Uterus (tissue), 4 donors: Measurements from ENCODE around the gene DAP. TPM values are rescaled to one million over a fixed set of nuclear protein-coding genes. Genes with fewer than 3 reads are reported as not detected.
"Not testable (repeated sequence)": the region's sequence is repeated elsewhere in the genome, so short reads cannot be mapped to it uniquely, and the experiment has no call there.

ENCODE experiments used
- DNase-seq, 2 donors: peaks; one replicate each; pipeline ENCODE4 v3.0.0-alpha.2; 2019 to 2020
- H3K27ac ChIP-seq, 2 donors: fragments of 200-600 bp; sonication (generic); 1 replicate in 1 of 2; 2 replicates in 1 of 2; pipeline ENCODE4 v1.5.1; 2016 to 2018
- H3K27me3 ChIP-seq, 2 donors: fragments of 200-600 bp; sonication (generic); one replicate each; pipeline ENCODE4 v1.5.1; 2018 to 2019; ENCODE audit warnings: control low read depth in 1 of 2
- H3K36me3 ChIP-seq, 2 donors: fragments of 200-600 bp; sonication (generic); one replicate each; pipeline ENCODE4 v1.5.1; 2019; ENCODE audit warnings: control low read depth in 1 of 2
- H3K4me1 ChIP-seq, 2 donors: fragments of 200-600 bp; sonication (generic); one replicate each; pipeline ENCODE4 v1.5.1; 2018 to 2019; ENCODE audit warnings: control low read depth in 1 of 2
- H3K4me3 ChIP-seq, 2 donors: fragments of 200-600 bp; sonication (generic); 1 replicate in 1 of 2; 2 replicates in 1 of 2; pipeline ENCODE4 v1.5.1; 2018 to 2019; ENCODE audit warnings: mild to moderate bottlenecking in 1 of 2
- H3K9me3 ChIP-seq, 2 donors: fragments of 200-600 bp; sonication (generic); one replicate each; pipeline ENCODE4 v1.5.1; 2019; ENCODE audit warnings: control low read depth in 1 of 2
- POLR2A ChIP-seq, 2 donors: fragments of 450-650 bp; IDR thresholded peaks; one replicate each; pipeline ENCODE4 v1.6.1; 2016; ENCODE audit warnings: antibody characterized with exemption in 2 of 2, mild to moderate bottlenecking in 1 of 2, moderate library complexity in 1 of 2
- intact Hi-C: fragments of 100-400 bp; cut with DNase I; formaldehyde crosslinking; loops from one replicate; pipeline ENCODE4 v1.15.1; 2023; ENCODE audit warnings: low total_unique reads
- total RNA-seq, 4 donors: library from RNA; depleted of rRNA in 3 of 4; stranded (reverse); fragments of >200 nt in 3 of 4; gene quantifications; one replicate each; pipeline versions ENCODE4 v1.1.0 to v1.2.4, GENCODE V29; 2014 to 2023
- TF ChIP-seq, protein P1 (sequence below), 4 experiments: fragments of 200-600 bp in 2 of 4; fragments of 450-650 bp in 2 of 4; sonication (generic) in 2 of 4; IDR thresholded peaks; one replicate each; pipeline ENCODE4 v1.5.1; 2016 to 2019; ENCODE audit warnings: antibody characterized with exemption in 4 of 4, mild to moderate bottlenecking in 2 of 4, moderate library complexity in 1 of 4
- donor health status: DM: yes; HTN: yes; CAD: no.

Gene DAP
- total RNA-seq, 4 donors from 2014 or later = 38.2 to 83.9 (median 50.0) TPM

DNA sequence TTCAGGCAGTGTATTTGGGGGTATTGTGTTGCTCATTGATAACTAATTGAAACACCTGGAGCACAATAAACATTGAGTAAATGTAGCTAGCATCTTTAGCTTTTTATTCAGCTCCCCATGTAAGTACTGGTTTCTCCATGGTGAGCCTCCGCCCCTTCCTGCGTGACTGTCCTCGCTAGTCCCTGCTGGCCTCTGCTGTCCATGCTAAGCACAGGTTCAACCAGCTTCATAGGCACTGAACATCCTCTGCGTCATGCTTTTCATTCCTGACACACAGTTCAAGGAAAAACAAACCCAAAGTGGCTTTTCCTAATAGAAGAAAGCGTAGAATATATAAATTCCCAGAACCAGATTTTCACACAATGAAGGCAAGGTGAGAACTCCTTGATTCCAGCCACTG lies 27.3 kb upstream of the DAP start:
- no peaks in the 10 kb centered on the region for H3K36me3 ChIP-seq
- TF ChIP-seq, protein P1, sequence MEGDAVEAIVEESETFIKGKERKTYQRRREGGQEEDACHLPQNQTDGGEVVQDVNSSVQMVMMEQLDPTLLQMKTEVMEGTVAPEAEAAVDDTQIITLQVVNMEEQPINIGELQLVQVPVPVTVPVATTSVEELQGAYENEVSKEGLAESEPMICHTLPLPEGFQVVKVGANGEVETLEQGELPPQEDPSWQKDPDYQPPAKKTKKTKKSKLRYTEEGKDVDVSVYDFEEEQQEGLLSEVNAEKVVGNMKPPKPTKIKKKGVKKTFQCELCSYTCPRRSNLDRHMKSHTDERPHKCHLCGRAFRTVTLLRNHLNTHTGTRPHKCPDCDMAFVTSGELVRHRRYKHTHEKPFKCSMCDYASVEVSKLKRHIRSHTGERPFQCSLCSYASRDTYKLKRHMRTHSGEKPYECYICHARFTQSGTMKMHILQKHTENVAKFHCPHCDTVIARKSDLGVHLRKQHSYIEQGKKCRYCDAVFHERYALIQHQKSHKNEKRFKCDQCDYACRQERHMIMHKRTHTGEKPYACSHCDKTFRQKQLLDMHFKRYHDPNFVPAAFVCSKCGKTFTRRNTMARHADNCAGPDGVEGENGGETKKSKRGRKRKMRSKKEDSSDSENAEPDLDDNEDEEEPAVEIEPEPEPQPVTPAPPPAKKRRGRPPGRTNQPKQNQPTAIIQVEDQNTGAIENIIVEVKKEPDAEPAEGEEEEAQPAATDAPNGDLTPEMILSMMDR (IDR thresholded peaks at IDR 0.05) = no peak
- TF ChIP-seq POLR2A (IDR thresholded peaks at IDR 0.05) = no peak
- H3K4me3 ChIP-seq = no peak overlapping the region
- H3K27me3 ChIP-seq = no peaks in the 10 kb centered on the region
- H3K9me3 ChIP-seq = no peaks in the 10 kb centered on the region
- H3K27ac ChIP-seq = peak overlapping the region; percentile 71 to 83
- no peaks in the 10 kb centered on the region for H3K4me1 ChIP-seq
- intact Hi-C loops = no loop called here
- DNase-seq = no peak

DNA sequence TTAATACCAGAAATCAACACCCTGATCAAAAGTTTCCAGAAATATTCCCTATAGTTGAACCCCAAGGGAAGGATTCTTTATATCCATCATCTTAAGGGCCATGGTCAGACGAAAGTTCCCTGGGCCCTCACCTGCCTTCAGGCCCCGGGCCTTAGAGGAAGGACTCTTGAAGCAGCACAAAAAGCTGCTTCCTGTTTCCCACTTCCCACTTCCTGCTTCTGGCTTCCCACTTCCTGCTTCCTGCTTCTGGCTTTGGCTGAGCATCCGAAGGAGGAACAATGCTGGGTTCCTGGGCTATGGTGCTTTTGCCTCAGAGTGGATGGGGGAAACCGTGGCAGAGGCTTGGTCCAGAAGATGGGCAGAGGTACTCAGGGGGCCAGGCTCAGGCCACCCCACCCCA lies 25.8 kb upstream of the DAP start:
- intact Hi-C loops = no loop called here
- TF ChIP-seq, protein P1 (IDR thresholded peaks at IDR 0.05) = no peak
- TF ChIP-seq POLR2A (IDR thresholded peaks at IDR 0.05) = no peak
- H3K4me3 ChIP-seq = no peak overlapping the region
- no peak for DNase-seq
- H3K36me3 ChIP-seq = no peaks in the 10 kb centered on the region
- peak overlapping the region in 1 of 2 donors; percentile 71 for H3K27ac ChIP-seq
- no peaks in the 10 kb centered on the region for H3K27me3 ChIP-seq
- H3K9me3 ChIP-seq = no peaks in the 10 kb centered on the region
- no peaks in the 10 kb centered on the region for H3K4me1 ChIP-seq

DNA sequence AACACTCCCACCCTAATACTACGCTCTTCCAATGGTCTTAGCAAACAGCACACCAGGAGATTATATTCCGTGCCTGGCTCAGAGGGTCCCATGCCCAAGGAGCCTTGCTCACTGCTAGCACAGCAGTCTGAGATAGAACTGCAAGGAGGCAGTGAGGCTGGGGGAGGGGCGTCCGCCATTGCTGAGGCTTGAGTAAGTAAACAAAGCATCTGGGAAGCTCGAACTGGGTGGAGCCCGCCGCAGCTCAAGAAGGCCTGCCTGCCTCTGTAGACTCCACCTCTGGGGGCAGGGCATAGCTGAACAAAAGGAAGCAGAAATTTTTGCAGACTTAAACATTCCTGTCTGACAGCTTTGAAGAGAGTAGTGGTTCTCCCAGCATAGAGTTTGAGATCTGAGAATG lies 19.2 kb upstream of the DAP start:
- peak overlapping the region in 1 of 2 donors; percentile 59 for H3K27ac ChIP-seq
- H3K9me3 ChIP-seq, H3K27me3 ChIP-seq, H3K4me3 ChIP-seq, H3K4me1 ChIP-seq, intact Hi-C loops, H3K36me3 ChIP-seq, DNase-seq: not testable (repeated sequence)

DNA sequence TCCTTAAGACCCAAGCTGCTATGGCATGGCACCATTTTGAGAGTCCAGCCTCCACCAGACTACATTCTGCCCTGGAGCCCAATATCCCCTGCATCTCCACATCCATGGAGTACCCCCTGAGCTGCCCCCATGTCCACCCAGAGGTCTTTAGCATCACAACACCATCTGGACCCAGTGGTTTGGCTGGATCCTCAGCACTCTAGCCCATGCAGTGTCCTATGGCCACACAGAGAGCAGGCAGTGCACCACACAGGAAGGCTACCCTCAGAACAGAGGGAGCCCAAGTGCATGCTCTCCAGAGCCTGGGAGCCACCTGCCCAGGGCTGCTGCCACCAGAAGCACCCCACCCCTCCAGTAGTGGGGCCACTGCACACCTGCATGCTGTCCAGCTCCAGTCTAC lies 18.6 kb upstream of the DAP start:
- TF ChIP-seq, protein P1 (IDR thresholded peaks at IDR 0.05) = no peak
- no peak for TF ChIP-seq POLR2A (IDR thresholded peaks at IDR 0.05)
- Histone ChIP-seq H3K36me3 (no peaks in the 10 kb centered on the region), H3K27me3 (no peaks in the 10 kb centered on the region), H3K4me1 (peaks cover 3 to 6% of the 10 kb centered on the region in 2 donors), H3K4me3 (no peak overlapping the region), H3K9me3 (no peaks in the 10 kb centered on the region), H3K27ac (peak overlapping the region; percentile 33 to 59)
- intact Hi-C loops = no loop called here
- no peak for DNase-seq

DNA sequence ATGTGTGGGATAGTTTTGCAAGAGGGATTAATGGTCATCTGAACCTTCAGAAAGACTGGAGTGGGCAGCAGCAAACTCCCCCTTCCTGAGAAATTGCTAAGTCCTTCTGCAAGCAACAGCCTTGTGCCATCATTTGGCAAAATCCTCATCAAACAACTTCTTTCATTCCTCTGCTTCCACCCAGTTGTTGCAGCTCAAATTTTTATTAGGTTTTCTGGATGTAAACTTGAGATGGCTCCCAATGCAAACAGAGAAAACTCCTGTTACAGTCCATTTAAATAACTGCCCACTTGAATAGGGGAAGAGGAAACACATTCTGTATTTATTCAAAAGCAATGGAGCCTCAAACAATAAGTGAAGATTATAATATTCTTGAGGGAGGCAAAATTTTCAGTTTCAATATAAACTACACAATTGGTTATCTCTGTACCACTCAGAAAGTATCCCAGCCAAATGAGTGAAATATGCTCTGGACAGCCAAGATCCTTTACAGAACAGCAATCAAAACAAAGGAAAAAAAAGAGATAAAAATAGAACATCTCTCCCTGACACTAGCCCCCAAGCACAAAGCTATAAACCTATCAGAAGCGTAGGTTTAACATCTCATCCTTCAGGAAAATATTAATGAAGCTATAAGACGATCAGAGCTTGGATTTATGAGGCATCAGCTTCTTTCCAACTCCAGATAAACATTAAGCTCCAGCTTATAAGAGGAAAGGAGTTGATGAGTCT lies 17.3 kb upstream of the DAP start:
- DNase-seq = no peak
- H3K4me3 ChIP-seq = no peak overlapping the region
- TF ChIP-seq POLR2A (IDR thresholded peaks at IDR 0.05) = no peak
- TF ChIP-seq, protein P1 (IDR thresholded peaks at IDR 0.05) = no peak

More for the DNA sequence above, 17.3 kb upstream of the DAP start:
- Histone ChIP-seq H3K9me3 (no peaks in the 10 kb centered on the region), H3K27me3 (no peaks in the 10 kb centered on the region), H3K27ac (peak overlapping the region; percentile 33 to 59), H3K36me3 (no peaks in the 10 kb centered on the region), H3K4me1 (peaks cover 3 to 6% of the 10 kb centered on the region in 2 donors)
- intact Hi-C loops = no loop called here
